ENCODE measurements around the gene GPR137C. TPM values are rescaled to one million over a fixed set of nuclear protein-coding genes. Genes with fewer than 3 reads are reported as not detected.

Gene GPR137C
- total RNA-seq, 3 donors from 2014 or later (not counting 1 experiment from before 2014, with no cell fraction given): 0.42 to 1.4 (median 0.57) TPM

DNA sequence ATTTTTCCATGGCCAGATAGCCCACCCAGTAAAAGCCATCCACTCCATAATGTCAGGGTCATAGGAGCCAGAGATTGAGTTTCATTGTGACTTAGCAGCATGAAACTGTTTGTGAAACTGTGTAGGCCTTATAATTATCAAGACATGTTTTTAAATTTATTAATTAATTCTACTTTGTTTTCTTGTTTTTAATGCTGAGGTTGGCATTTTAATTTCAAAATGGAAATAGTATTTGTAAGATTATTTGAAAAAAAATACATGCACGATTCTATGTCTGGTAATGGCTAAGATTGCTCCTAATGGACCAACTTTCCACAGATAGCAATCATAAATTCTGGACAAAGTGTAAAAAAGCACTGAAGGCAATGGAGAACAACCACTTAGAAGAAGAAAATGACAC is 67.1 kb downstream of the GPR137C start:
- intact Hi-C loops (cut with micrococcal nuclease): no loop called here
- H3K36me3 Mint-ChIP-seq: no peaks in the 10 kb centered on the region
- Histone ChIP-seq H3K27ac (ENCODE audit: low read length) (no peak overlapping the region), H3K36me3 (ENCODE audit: control insufficient read depth, insufficient read depth, low read length) (no peaks in the 10 kb centered on the region), H3K4me3 (ENCODE audit: low read length) (no peak overlapping the region), H3K27me3 (ENCODE audit: control insufficient read depth, insufficient read depth, low read length) (no peaks in the 10 kb centered on the region), H3K9me3 (ENCODE audit: control insufficient read depth, insufficient read depth, low read length) (no peaks in the 10 kb centered on the region), H3K4me1 (ENCODE audit: control insufficient read depth, insufficient read depth, low read length) (no peaks in the 10 kb centered on the region)
- H3K4me1 Mint-ChIP-seq: no peaks in the 10 kb centered on the region
- no peak overlapping the region for H3K27ac Mint-ChIP-seq
- no peak for DNase-seq
- no peaks in the 10 kb centered on the region for H3K9me3 Mint-ChIP-seq
- TF ChIP-seq, protein P1, sequence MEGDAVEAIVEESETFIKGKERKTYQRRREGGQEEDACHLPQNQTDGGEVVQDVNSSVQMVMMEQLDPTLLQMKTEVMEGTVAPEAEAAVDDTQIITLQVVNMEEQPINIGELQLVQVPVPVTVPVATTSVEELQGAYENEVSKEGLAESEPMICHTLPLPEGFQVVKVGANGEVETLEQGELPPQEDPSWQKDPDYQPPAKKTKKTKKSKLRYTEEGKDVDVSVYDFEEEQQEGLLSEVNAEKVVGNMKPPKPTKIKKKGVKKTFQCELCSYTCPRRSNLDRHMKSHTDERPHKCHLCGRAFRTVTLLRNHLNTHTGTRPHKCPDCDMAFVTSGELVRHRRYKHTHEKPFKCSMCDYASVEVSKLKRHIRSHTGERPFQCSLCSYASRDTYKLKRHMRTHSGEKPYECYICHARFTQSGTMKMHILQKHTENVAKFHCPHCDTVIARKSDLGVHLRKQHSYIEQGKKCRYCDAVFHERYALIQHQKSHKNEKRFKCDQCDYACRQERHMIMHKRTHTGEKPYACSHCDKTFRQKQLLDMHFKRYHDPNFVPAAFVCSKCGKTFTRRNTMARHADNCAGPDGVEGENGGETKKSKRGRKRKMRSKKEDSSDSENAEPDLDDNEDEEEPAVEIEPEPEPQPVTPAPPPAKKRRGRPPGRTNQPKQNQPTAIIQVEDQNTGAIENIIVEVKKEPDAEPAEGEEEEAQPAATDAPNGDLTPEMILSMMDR (IDR thresholded peaks at IDR 0.05): no peak
- H3K4me3 Mint-ChIP-seq: no peak overlapping the region
- WGBS (ENCODE audit: insufficient coverage): 100% methylated on average over 1 of the region's 1 CpG
- ATAC-seq: no peak
- H3K27me3 Mint-ChIP-seq (ENCODE audit: low read depth in 2 of 2): no peaks in the 10 kb centered on the region

DNA sequence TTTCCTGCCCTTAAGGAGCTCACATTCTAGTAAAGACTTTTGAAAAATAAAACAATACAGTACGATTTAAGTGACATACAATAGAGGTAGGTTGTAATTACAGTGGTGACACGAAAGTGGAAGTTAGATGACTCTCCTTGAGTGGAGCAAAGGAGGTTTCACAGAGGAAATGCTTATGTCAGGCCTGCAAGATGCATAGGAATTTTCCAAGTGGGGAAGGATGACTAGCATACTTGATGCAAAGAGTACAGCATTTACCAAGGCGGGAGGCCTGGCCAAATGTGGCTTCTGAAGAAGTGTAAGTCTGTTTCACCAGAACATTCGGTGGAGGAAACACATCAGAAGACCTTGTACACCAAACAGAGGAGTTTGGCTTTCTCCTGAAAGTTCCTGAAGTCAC is 87.5 kb downstream of the GPR137C start:
- Histone ChIP-seq H3K27me3 (ENCODE audit: control insufficient read depth, insufficient read depth, low read length) (no peaks in the 10 kb centered on the region), H3K36me3 (ENCODE audit: control insufficient read depth, insufficient read depth, low read length) (peaks cover 16% of the 10 kb centered on the region), H3K4me3 (ENCODE audit: low read length) (no peak overlapping the region), H3K9me3 (ENCODE audit: control insufficient read depth, insufficient read depth, low read length) (no peaks in the 10 kb centered on the region), H3K27ac (ENCODE audit: low read length) (no peak overlapping the region), H3K4me1 (ENCODE audit: control insufficient read depth, insufficient read depth, low read length) (no peaks in the 10 kb centered on the region)
- Mint-ChIP-seq H3K27me3 (ENCODE audit: low read depth in 2 of 2) (no peaks in the 10 kb centered on the region), H3K4me1 (no peaks in the 10 kb centered on the region), H3K4me3 (no peak overlapping the region), H3K9me3 (no peaks in the 10 kb centered on the region), H3K27ac (no peak overlapping the region), H3K36me3 (peaks cover 14% of the 10 kb centered on the region)
- intact Hi-C loops (cut with micrococcal nuclease): no loop called here
- 91% methylated on average over 4 of the region's 4 CpGs for WGBS (ENCODE audit: insufficient coverage)
- ATAC-seq (no peak), DNase-seq (no peak)
- TF ChIP-seq, protein P1 (IDR thresholded peaks at IDR 0.05): no peak

DNA sequence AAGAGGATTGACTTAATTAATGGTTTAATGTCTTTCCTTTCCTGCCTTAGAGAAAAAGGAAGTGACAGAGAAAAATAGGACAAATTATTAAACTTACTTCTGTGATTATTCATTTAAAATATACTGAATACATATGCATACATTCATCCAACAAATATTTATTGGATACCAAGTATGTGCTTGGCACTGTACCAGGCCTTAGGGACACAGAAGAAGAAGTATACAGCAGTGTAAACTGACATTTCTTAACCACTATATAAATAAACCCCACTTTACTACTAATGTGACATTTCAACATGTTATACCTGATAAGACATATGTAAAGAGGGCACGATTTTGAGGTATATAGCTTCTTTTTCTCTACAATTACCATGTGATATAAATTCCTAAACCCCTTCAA is 89.1 kb downstream of the GPR137C start:
- H3K4me3 ChIP-seq (ENCODE audit: low read length): no peak overlapping the region
- no peaks in the 10 kb centered on the region for H3K4me1 ChIP-seq (ENCODE audit: control insufficient read depth, insufficient read depth, low read length)
- Mint-ChIP-seq H3K36me3 (peaks cover 22% of the 10 kb centered on the region), H3K4me1 (no peaks in the 10 kb centered on the region), H3K9me3 (no peaks in the 10 kb centered on the region), H3K27me3 (ENCODE audit: low read depth in 2 of 2) (no peaks in the 10 kb centered on the region), H3K27ac (no peak overlapping the region), H3K4me3 (no peak overlapping the region)
- H3K36me3 ChIP-seq (ENCODE audit: control insufficient read depth, insufficient read depth, low read length): peaks cover 26% of the 10 kb centered on the region
- intact Hi-C loops (cut with micrococcal nuclease): no loop called here
- TF ChIP-seq, protein P1 (IDR thresholded peaks at IDR 0.05): no peak
- H3K27ac ChIP-seq (ENCODE audit: low read length): no peak overlapping the region
- DNase-seq (no peak), ATAC-seq (no peak)
- no peaks in the 10 kb centered on the region for H3K27me3 ChIP-seq (ENCODE audit: control insufficient read depth, insufficient read depth, low read length)
- WGBS (ENCODE audit: insufficient coverage): no CpG with 5 or more reads among the region's 1 CpG
- H3K9me3 ChIP-seq (ENCODE audit: control insufficient read depth, insufficient read depth, low read length): no peaks in the 10 kb centered on the region

DNA sequence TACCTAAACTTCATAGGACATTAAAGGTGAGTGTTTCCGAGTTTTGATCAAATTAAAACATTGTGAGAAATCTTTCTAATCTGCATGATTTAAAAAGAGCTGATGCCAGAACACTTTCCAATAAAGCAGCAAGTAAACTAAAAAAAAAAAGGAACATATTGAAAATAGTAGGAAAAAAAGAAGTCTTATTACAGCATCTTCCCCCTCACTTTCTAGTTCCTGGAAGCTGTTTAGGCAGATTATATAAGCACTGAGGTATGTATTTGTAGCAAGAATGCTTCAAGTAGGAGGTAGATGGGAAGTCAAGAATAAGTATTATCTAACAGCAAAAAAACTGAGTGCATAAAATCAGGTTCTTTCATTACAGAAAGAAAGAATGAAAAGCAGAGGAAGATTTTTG is 96.9 kb downstream of the GPR137C start:
- Histone ChIP-seq H3K4me1 (ENCODE audit: control insufficient read depth, insufficient read depth, low read length) (no peaks in the 10 kb centered on the region), H3K36me3 (ENCODE audit: control insufficient read depth, insufficient read depth, low read length) (peaks cover 55% of the 10 kb centered on the region), H3K27me3 (ENCODE audit: control insufficient read depth, insufficient read depth, low read length) (no peaks in the 10 kb centered on the region), H3K4me3 (ENCODE audit: low read length) (no peak overlapping the region), H3K9me3 (ENCODE audit: control insufficient read depth, insufficient read depth, low read length) (no peaks in the 10 kb centered on the region), H3K27ac (ENCODE audit: low read length) (no peak overlapping the region)
- peaks cover 9% of the 10 kb centered on the region for H3K36me3 Mint-ChIP-seq
- TF ChIP-seq, protein P1 (IDR thresholded peaks at IDR 0.05): no peak
- H3K4me3 Mint-ChIP-seq: no peak overlapping the region
- DNase-seq (no peak), ATAC-seq (no peak)
- H3K4me1 Mint-ChIP-seq: no peaks in the 10 kb centered on the region
- intact Hi-C loops (cut with micrococcal nuclease): no loop called here
- WGBS (ENCODE audit: insufficient coverage): no CpG with 5 or more reads among the region's 1 CpG
- no peaks in the 10 kb centered on the region for H3K9me3 Mint-ChIP-seq
- H3K27me3 Mint-ChIP-seq (ENCODE audit: low read depth in 2 of 2): no peaks in the 10 kb centered on the region
- H3K27ac Mint-ChIP-seq: no peak overlapping the region
